ENCODE results near the gene BBIP1. TPM values are rescaled to one million over a fixed set of nuclear protein-coding genes. Genes with fewer than 3 reads are reported as not detected.

The BBIP1 gene
- total RNA-seq, 1 donor from 2014 or later = 25.3 TPM

DNA sequence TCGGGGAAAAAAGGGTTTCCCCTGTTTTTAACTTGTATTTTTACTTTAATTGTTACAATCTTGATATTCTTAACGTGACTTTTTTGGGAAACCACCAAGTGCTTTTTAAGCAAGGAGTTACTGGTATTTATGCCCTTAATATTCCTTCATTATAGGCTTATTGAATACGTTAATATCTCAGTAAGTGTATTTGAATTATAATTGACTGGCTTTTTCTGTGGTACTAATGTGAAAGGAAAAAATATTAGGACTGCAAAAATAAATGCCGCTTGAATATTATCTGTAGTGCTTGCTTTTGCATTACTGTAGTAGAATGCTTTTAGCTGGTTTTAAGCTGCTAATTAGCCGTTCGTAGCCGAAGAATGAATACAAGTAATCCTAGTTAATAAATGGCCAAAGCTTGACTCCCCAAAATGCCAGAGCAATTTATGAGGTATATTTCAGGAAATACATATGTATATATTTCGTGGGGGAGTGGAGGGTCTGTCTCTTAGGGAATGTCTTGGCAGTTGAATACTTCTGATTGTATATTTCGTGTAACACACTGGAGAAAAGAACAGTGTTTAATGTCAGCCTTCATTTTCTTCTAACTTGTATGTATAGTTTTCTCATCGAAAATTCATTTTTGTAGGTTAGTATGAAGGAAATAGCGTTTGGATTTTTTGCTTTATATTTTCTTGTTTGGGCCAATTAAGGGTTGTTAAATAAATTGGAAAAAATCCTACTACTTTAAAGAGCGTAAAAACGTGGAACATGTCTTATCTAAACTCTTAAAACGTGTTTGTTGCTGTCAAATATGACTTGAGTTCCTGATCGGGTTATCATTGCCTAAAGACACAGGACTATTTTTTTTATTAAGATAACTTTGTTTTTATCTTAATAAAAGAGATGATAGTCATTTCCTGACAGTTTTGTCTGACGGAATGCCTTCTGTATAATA is 45.7 kb downstream of the BBIP1 start:
- no peaks in the 10 kb centered on the region for H3K27me3 ChIP-seq
- H3K4me3 ChIP-seq = peak overlapping the region; percentile 89
- peaks cover 27% of the 10 kb centered on the region for H3K4me1 ChIP-seq
- TF ChIP-seq, protein P1, sequence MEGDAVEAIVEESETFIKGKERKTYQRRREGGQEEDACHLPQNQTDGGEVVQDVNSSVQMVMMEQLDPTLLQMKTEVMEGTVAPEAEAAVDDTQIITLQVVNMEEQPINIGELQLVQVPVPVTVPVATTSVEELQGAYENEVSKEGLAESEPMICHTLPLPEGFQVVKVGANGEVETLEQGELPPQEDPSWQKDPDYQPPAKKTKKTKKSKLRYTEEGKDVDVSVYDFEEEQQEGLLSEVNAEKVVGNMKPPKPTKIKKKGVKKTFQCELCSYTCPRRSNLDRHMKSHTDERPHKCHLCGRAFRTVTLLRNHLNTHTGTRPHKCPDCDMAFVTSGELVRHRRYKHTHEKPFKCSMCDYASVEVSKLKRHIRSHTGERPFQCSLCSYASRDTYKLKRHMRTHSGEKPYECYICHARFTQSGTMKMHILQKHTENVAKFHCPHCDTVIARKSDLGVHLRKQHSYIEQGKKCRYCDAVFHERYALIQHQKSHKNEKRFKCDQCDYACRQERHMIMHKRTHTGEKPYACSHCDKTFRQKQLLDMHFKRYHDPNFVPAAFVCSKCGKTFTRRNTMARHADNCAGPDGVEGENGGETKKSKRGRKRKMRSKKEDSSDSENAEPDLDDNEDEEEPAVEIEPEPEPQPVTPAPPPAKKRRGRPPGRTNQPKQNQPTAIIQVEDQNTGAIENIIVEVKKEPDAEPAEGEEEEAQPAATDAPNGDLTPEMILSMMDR (IDR thresholded peaks at IDR 0.05) = no peak
- H3K36me3 ChIP-seq = peaks cover 2% of the 10 kb centered on the region
- H3K27ac ChIP-seq = peak overlapping the region; percentile 94
- intact Hi-C loops (cut with DNase I) = no loop called here
- ATAC-seq = no peak
- no peak for DNase-seq
- no peaks in the 10 kb centered on the region for H3K9me3 ChIP-seq

DNA sequence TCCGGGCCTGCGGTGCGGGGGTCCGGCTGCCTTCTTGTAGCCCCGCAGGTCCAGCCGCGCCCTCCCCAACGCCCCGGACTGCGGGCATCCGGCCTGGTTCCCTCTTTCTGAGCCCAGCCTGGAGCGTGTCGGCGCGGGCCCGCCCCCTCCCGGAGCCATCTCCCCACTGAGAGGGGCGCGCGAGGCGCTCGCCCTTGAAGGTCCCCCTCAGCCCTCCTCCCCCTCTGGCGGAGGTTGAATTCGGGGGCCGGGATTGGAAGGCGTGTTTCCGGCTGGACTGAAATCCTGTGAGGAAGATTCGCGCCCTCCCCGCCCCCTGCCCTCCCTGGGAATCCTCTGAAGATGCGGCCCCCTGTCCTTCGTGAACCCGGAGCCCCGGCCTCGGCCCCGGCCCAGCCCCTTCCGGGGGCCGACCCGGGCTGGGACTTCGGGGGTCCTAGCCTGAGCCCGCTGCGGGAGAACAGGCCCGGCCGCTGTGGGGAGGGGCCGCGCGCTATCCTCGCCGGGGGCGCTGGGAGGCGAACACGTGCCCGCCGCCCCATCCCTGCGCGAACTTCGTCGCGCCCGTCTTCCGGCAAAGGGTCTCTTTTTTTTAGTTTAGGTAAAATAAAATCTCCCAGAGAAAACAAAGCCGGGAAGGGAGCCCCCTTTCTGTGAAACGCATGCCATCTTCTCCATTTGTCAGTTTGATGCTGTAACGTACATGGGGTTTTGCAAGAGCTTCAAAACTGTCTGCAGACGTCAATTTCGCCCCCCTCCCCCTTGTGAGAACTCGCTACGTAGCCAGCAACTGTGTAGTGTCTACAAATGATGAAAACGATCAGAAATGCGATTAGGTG is 46.6 kb downstream of the BBIP1 start:
- H3K9me3 ChIP-seq = no peaks in the 10 kb centered on the region
- intact Hi-C loops (cut with DNase I) = no loop called here
- DNase-seq = peak; percentile 87
- H3K36me3 ChIP-seq = no peaks in the 10 kb centered on the region
- no peaks in the 10 kb centered on the region for H3K27me3 ChIP-seq
- H3K4me1 ChIP-seq = peaks cover 27% of the 10 kb centered on the region
- ATAC-seq = peak; percentile 81
- peak overlapping the region; percentile 89 for H3K4me3 ChIP-seq
- H3K27ac ChIP-seq = peak overlapping the region; percentile 94
- TF ChIP-seq, protein P1 (IDR thresholded peaks at IDR 0.05) = peak; percentile 18

DNA sequence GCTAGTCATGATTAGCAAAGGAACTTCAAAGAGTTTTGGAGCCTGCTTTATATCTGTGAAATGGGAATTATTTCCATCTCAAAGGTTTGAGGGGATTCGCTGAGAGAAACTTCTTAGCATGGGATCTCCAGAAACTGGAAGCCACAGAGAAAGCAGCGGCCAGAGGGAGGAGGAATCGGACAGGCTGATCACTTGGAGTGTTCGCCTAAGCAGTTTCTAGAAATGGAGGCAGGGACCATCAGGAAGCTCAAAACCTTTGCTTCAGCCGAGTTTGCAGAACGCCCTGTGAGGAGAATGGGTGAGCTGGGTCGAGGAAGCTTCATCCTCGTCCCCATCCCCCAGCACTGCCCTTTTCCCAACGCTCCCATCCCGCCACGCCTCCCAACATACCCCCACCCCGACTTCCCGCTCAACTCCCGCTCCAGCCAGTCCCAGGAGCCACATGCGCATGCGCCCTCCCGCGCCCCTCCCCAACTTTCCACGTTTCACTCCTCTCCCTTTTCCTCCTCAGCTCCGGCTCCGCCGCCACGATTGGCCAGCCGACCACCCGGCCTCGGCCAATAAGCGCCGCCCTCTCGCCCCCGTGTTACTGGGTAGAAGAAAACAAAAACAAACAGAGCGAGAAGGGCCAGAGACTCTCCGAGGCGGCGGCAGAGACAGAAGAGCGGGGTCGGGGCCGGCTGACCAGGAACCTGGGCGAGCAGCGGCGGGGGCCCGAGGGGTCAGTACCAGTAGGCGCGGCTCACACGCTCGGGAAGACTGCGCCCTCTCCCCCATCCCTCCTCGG is 47.5 kb downstream of the BBIP1 start, which contains the start of gene PDCD4:
PDCD4 (plus strand) TSS at position 631 of the 787 bp plus-strand sequence. CDS start 4,100 bp downstream, outside the sequence.
- peak; percentile 97 for ATAC-seq
- peak; percentile 99 for DNase-seq
- no peaks in the 10 kb centered on the region for H3K36me3 ChIP-seq
- TF ChIP-seq, protein P1 (IDR thresholded peaks at IDR 0.05) = no peak
- intact Hi-C loops (cut with DNase I) = no loop called here
- H3K27me3 ChIP-seq = no peaks in the 10 kb centered on the region
- H3K9me3 ChIP-seq = no peaks in the 10 kb centered on the region
- peaks cover 29% of the 10 kb centered on the region for H3K4me1 ChIP-seq
- H3K4me3 ChIP-seq = peak within 1 kb of the TSS; percentile 89
- peak within 1 kb of the TSS; percentile 94 for H3K27ac ChIP-seq

DNA sequence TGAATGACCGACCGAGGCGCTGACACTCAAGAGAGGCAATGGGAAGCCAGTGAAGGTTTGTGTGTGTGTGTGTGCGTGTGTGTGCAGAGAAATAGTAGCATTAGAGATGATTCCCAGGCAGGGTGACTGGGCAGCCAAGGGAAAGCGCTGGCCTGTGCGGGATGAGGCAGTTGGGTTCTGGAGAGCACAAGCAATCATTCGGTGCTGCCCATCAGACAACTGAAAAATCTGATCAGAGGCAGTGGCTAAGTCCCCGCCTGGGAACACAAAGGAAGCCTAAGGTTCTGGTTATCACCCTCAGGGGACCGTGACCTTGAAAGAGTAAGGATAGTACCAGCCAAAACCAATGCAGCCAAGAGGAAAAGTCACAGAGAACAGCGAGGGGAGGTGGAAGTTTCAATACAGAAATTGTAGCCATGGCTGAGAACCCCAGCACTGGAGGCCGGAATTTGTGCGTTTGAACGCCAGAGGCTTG is 48.1 kb downstream of the BBIP1 start:
- Histone ChIP-seq H3K9me3 (no peaks in the 10 kb centered on the region), H3K27me3 (no peaks in the 10 kb centered on the region), H3K27ac (peak overlapping the region; percentile 94), H3K36me3 (no peaks in the 10 kb centered on the region), H3K4me1 (peaks cover 35% of the 10 kb centered on the region), H3K4me3 (peak overlapping the region; percentile 89)
- DNase-seq = no peak
- ATAC-seq = no peak
- intact Hi-C loops (cut with DNase I) = no loop called here
- TF ChIP-seq, protein P1 (IDR thresholded peaks at IDR 0.05) = no peak

DNA sequence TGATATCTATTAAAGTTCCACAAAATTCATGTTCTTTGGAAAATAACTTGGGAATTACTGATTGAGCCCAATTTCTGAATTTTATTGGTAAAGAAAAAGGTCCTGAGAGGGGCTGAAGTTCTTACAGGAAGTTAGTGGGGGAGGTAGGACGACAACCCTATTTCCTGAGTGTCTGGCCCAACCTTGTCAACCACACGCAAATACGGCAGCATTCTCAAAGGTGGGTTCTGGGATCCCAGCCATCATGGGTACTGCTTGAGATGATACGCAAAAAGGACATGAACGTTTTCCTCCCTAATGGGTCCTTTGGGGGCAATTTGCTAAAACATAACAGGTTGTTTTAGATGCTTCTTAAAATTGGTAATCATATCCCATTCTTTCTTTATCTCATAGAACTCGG is 50.0 kb downstream of the BBIP1 start:
- TF ChIP-seq, protein P1 (IDR thresholded peaks at IDR 0.05) = no peak
- no peaks in the 10 kb centered on the region for H3K27me3 ChIP-seq
- H3K36me3 ChIP-seq = no peaks in the 10 kb centered on the region
- peaks cover 42% of the 10 kb centered on the region for H3K4me1 ChIP-seq
- H3K9me3 ChIP-seq = no peaks in the 10 kb centered on the region
- ATAC-seq (no peak), DNase-seq (no peak)
- H3K4me3 ChIP-seq = no peak overlapping the region
- intact Hi-C loops (cut with DNase I) = no loop called here
- no peak overlapping the region for H3K27ac ChIP-seq
